ENCODE results near the gene SERPIND1. TPM values are rescaled to one million over a fixed set of nuclear protein-coding genes. Genes with fewer than 3 reads are reported as not detected.

The SERPIND1 gene, protein sequence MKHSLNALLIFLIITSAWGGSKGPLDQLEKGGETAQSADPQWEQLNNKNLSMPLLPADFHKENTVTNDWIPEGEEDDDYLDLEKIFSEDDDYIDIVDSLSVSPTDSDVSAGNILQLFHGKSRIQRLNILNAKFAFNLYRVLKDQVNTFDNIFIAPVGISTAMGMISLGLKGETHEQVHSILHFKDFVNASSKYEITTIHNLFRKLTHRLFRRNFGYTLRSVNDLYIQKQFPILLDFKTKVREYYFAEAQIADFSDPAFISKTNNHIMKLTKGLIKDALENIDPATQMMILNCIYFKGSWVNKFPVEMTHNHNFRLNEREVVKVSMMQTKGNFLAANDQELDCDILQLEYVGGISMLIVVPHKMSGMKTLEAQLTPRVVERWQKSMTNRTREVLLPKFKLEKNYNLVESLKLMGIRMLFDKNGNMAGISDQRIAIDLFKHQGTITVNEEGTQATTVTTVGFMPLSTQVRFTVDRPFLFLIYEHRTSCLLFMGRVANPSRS
- total RNA-seq (not detected), polyA plus RNA-seq (under 1 TPM; 0.03 to 0.12 (median 0.07) TPM)
- long read RNA-seq, donor 1, result 0 reads
- long read RNA-seq, donor 2, result 0 reads

DNA sequence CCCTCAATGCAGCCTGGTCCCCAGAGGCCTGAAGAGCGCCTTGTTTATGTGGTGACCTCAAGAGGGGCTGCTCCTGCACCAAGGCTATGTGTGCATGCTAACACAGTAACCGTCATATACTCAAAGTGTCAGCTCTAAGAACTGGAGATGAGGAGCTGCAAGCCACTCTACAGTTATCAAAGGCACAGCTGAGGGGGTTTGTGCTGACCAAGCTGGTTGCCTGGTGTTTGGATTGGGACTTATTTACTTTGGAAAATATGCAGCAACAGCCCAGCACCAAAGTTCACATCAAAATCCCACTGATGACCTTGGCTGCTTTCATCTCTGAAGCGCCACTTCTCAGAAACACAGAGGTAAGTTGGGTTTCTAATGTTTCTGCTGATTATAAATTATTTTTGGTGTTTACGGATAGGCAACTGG is at the start of gene SERPIND1:
TSS of gene SERPIND1 (plus strand) at position 321 of the 420 bp plus-strand sequence. CDS start 5,200 bp downstream, outside the sequence.
- H3K36me3 ChIP-seq (ENCODE audit: insufficient read depth in 1 of 2, low read depth in 1 of 2), result peaks cover 0 to 20% of the 10 kb centered on the region in 2 donors
- WGBS, 3 donors, result 85 to 96% (median 92%) methylated on average over 4 of the region's 4 CpGs

DNA sequence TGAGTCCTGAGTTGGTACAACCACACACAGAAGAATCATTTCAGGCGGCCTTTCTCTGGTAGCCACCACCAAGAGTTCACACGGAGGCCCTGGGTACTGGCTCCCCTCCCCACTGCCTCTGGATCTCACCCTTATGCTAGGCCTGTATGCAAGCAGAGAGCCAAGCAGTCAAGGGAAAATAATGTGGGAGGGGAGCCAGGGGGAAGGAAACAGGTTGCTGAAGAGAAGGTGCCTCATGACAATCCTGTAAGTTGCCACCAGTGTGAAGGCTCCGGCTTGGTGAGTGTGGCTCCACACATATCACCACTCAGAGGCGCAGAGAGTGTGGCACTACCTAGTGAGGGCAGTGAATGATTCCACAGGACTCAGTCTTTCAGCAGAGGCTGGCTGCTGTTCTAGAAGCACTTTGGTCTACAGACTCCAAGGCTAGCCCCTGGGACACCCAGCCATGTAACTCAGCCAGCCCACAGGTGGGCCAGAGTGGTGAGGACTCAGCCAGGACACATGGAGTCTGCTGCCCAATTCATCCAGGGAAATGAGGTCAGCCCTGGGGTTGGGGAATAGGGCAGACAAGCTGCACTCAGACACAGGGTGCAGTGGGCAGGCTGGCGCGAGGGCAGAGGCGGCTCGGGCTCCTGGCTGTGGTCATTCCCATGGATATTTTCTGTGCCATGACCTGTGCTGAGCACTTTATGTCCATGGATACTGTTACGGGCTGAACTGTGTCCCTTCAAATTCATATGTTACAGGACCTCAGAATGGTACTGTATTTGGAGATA is 49.0 kb upstream of the SERPIND1 start:
- intact Hi-C loops (cut with DNase I), result no loop called here
- Histone ChIP-seq H3K36me3 (ENCODE audit: insufficient read depth in 1 of 2, low read depth in 1 of 2) (peaks cover 14 to 67% of the 10 kb centered on the region in 2 donors), H3K4me3 (no peak overlapping the region), H3K27me3 (ENCODE audit: insufficient read depth in 3 of 3, low read length in 2 of 3) (no peaks in the 10 kb centered on the region), H3K4me1 (no peaks in the 10 kb centered on the region), H3K27ac (no peak overlapping the region), H3K9me3 (no peaks in the 10 kb centered on the region)
- TF ChIP-seq, protein P1, sequence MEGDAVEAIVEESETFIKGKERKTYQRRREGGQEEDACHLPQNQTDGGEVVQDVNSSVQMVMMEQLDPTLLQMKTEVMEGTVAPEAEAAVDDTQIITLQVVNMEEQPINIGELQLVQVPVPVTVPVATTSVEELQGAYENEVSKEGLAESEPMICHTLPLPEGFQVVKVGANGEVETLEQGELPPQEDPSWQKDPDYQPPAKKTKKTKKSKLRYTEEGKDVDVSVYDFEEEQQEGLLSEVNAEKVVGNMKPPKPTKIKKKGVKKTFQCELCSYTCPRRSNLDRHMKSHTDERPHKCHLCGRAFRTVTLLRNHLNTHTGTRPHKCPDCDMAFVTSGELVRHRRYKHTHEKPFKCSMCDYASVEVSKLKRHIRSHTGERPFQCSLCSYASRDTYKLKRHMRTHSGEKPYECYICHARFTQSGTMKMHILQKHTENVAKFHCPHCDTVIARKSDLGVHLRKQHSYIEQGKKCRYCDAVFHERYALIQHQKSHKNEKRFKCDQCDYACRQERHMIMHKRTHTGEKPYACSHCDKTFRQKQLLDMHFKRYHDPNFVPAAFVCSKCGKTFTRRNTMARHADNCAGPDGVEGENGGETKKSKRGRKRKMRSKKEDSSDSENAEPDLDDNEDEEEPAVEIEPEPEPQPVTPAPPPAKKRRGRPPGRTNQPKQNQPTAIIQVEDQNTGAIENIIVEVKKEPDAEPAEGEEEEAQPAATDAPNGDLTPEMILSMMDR (IDR thresholded peaks at IDR 0.05), result no peak
- 86 to 93% (median 92%) methylated on average over 9 of the region's 9 CpGs for WGBS, 3 donors
- ATAC-seq (no peak), DNase-seq (no peak)

More for the DNA sequence above, at the start of gene SERPIND1:
- H3K9me3 ChIP-seq, result no peaks in the 10 kb centered on the region
- H3K27me3 ChIP-seq (ENCODE audit: insufficient read depth in 3 of 3, low read length in 2 of 3), result no peaks in the 10 kb centered on the region
- no peak for ATAC-seq
- no peak for DNase-seq
- H3K4me3 ChIP-seq, result no peak within 1 kb of the TSS
- no peaks in the 10 kb centered on the region for H3K4me1 ChIP-seq
- TF ChIP-seq, protein P1 (IDR thresholded peaks at IDR 0.05), result no peak
- intact Hi-C loops (cut with DNase I), result no loop called here
- no peak within 1 kb of the TSS for H3K27ac ChIP-seq

DNA sequence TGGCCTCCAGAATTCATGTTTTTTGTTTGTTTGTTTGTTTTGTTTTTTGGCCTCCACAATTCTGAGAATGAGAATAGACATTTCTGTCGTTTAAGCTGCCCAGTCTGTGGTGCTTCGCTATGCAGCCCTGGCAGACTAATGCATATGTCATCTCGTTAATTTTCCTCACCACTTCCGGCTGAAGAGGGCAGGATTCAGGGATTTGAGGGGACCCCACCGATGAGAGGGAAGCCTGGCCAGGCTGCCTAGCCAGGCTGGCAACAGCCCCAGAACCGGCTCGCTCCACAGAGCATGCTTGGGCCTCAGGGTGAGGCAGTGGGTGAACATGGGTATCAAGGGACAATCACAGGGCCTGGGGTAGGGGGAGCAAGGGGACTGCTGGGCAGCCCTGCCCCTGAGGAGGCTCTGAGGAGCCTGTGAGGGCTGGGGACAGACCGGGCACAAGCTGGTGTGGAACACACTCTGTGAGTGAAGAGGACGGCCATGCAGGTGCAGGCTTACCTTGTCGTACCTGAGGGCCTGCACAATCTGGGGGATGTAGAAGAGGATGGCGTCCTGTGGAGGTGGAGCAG is 47.8 kb upstream of the SERPIND1 start:
- Histone ChIP-seq H3K27ac (no peak overlapping the region), H3K4me1 (no peaks in the 10 kb centered on the region), H3K9me3 (no peaks in the 10 kb centered on the region), H3K4me3 (no peak overlapping the region), H3K27me3 (ENCODE audit: insufficient read depth in 3 of 3, low read length in 2 of 3) (no peaks in the 10 kb centered on the region), H3K36me3 (ENCODE audit: insufficient read depth in 1 of 2, low read depth in 1 of 2) (peaks cover 14 to 71% of the 10 kb centered on the region in 2 donors)
- no peak for ATAC-seq
- DNase-seq, result no peak
- intact Hi-C loops (cut with DNase I), result no loop called here
- TF ChIP-seq, protein P1 (IDR thresholded peaks at IDR 0.05), result no peak
- 84 to 88% (median 84%) methylated on average over 10 to 11 of the region's 11 CpGs for WGBS, 3 donors

DNA sequence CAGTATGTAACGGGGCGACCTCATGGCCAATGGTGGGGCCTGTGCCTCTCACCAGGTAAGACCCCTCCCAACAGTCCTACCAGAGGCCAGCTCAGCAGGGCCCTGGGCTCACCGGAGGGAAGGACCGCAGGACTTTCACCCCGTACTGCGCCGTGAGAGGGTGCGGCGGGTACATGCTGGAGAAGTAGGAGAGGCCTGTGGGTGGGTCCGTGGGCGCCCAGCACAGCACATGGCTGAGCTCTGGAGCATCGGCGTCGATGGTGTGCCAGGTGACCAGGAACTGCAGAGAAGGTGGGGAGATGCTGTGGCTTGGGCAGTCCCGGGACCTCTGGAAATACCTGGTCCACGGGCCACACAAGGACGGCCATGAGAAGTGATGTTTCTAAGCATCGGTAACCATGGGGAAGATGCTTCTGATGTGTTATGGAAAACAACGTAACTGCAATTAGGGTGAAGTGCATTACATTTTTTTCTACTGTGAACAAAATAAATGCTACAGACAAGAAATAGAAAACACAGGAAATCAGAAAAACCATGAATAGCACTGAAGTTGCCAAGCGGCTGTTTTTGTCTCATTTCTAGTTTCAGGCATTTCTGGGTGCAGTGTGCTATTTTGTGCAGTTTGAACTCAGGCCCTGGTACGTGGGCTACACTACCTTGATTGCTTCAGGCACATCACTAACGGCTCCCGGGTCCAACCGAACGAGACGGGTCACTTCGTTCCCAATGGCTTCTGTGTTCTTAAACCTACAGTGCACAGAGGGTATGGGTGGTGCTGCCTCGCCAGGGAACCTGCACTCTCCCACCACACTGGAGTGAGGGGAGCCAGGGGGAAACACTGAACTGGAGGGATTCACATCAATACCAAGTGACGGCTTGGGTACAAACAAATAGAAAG is 46.5 kb upstream of the SERPIND1 start:
- Histone ChIP-seq H3K27ac (no peak overlapping the region), H3K27me3 (ENCODE audit: insufficient read depth in 3 of 3, low read length in 2 of 3) (no peaks in the 10 kb centered on the region), H3K36me3 (ENCODE audit: insufficient read depth in 1 of 2, low read depth in 1 of 2) (peaks cover 14 to 64% of the 10 kb centered on the region in 2 donors), H3K4me1 (no peaks in the 10 kb centered on the region), H3K9me3 (no peaks in the 10 kb centered on the region), H3K4me3 (no peak overlapping the region)
- DNase-seq (no peak), ATAC-seq (no peak)
- intact Hi-C loops (cut with DNase I), result no loop called here
- 90 to 92% (median 92%) methylated on average over 29 of the region's 29 CpGs for WGBS, 3 donors
- TF ChIP-seq, protein P1 (IDR thresholded peaks at IDR 0.05), result no peak
